GM19023 (cell line): ENCODE results near the gene ABLIM2.
"Not testable (repeated sequence)": the region's sequence is repeated elsewhere in the genome, so short reads cannot be mapped to it uniquely, and the experiment has no call there.

Experiments used
- ATAC-seq: cut with Tn5 transposase; IDR thresholded peaks from one replicate; pipeline ENCODE4 v1.9.1; 2021; ENCODE audit warnings: mild to moderate bottlenecking, moderate library complexity; ENCODE audit not compliant: unreplicated experiment

Gene ABLIM2

GRCh38 chr4:8142556-8142955 is 16.1 kb downstream of the ABLIM2 start:
- no peak for ATAC-seq

- ATAC-seq: no peak
Measured at GRCh38 chr4:8141935-8142334, 16.7 kb downstream of the ABLIM2 start.

- ATAC-seq: no peak
Measured at GRCh38 chr4:8140915-8141314, 17.7 kb downstream of the ABLIM2 start.

- ATAC-seq: not testable (repeated sequence)
Measured at GRCh38 chr4:8139726-8140125, 18.9 kb downstream of the ABLIM2 start.

GRCh38 chr4:8136972-8137710 is 21.5 kb downstream of the ABLIM2 start:
- ATAC-seq: no peak

- no peak for ATAC-seq
Measured at GRCh38 chr4:8136529-8136928, 22.1 kb downstream of the ABLIM2 start.

GRCh38 chr4:8135666-8136065 is 22.9 kb downstream of the ABLIM2 start:
- ATAC-seq: no peak

GRCh38 chr4:8133897-8134563 is 24.6 kb downstream of the ABLIM2 start:
- no peak for ATAC-seq

GRCh38 chr4:8132947-8133705 is 25.5 kb downstream of the ABLIM2 start:
- ATAC-seq: no peak

- ATAC-seq: no peak
Measured at GRCh38 chr4:8132400-8132799, 26.2 kb downstream of the ABLIM2 start.

GRCh38 chr4:8131826-8132225 is 26.8 kb downstream of the ABLIM2 start:
- ATAC-seq: no peak

GRCh38 chr4:8131210-8131609 is 27.4 kb downstream of the ABLIM2 start:
- ATAC-seq: no peak

GRCh38 chr4:8130346-8131066 is 28.1 kb downstream of the ABLIM2 start:
- no peak for ATAC-seq

- no peak for ATAC-seq
Measured at GRCh38 chr4:8129785-8130184, 28.8 kb downstream of the ABLIM2 start.

GRCh38 chr4:8129136-8129535 is 29.5 kb downstream of the ABLIM2 start:
- ATAC-seq: no peak

- ATAC-seq: no peak
Measured at GRCh38 chr4:8128100-8128856, 30.3 kb downstream of the ABLIM2 start.

GRCh38 chr4:8127051-8127826 is 31.4 kb downstream of the ABLIM2 start:
- no peak for ATAC-seq

- no peak for ATAC-seq
Measured at GRCh38 chr4:8126523-8126922, 32.1 kb downstream of the ABLIM2 start.

- ATAC-seq: no peak
Measured at GRCh38 chr4:8125526-8126056, 33.0 kb downstream of the ABLIM2 start.
